ENCODE data around the gene DPH6.

- no peak for TF ChIP-seq EZH2 (IDR thresholded peaks at IDR 0.05; ENCODE audit: borderline replicate concordance)
- no peak for TF ChIP-seq CTCF (IDR thresholded peaks at IDR 0.05; ENCODE audit: poor library complexity)
Measured at GRCh38 chr15:35548435-35548834, 2.5 kb upstream of the DPH6 start.
